ENCODE results near the gene CNTNAP2. TPM values are rescaled to one million over a fixed set of nuclear protein-coding genes. Genes with fewer than 3 reads are reported as not detected.

CNTNAP2 gene
- total RNA-seq, 1 experiment from 2014 or later, result 0.03 TPM

GRCh38 chr7:147635288-147635687, 1518.7 kb downstream of the CNTNAP2 start:
- DNase-seq (ENCODE audit: low read depth, low spot score) (no peak), ATAC-seq (no peak)
- POLR2A ChIA-PET, result no interaction called here

GRCh38 chr7:147636553-147636952, 1520.0 kb downstream of the CNTNAP2 start:
- BruUV-seq (replicated peaks), result no TSS peak
- no peak overlapping the region for H3K4me3 ChIP-seq (ENCODE audit: low read depth in 2 of 2, low read length in 2 of 2)
- CTCF ChIA-PET, result no interaction called here
- no peak overlapping the region for H3K27ac ChIP-seq (ENCODE audit: low read length)
- TF ChIP-seq SIN3A (IDR thresholded peaks at IDR 0.05; ENCODE audit: borderline replicate concordance, insufficient read depth, low read depth, low read length) (no peak), TCF7L2 (IDR thresholded peaks at IDR 0.05; ENCODE audit: low read depth, low read length) (no peak), CTCF (IDR thresholded peaks at IDR 0.05) (no peak), POLR2AphosphoS5 (IDR thresholded peaks at IDR 0.05; ENCODE audit: low read depth, low read length) (no peak), REST (IDR thresholded peaks at IDR 0.05; ENCODE audit: insufficient read depth in 1 of 2, low read depth in 2 of 2, low read length in 1 of 2) (no peak)
- no peak for ATAC-seq
- in situ Hi-C loops (cut with HindIII; ENCODE audit: low pct_unique_long_range_greater_than_20kb, low sequenced_read_pairs), result no loop called here
- H3K9me3 ChIP-seq (ENCODE audit: control insufficient read depth, insufficient read depth, low read depth, low read length), result no peaks in the 10 kb centered on the region
- intact Hi-C loops (cut with micrococcal nuclease; ENCODE audit: unreplicated experiment), result no loop called here
- no peaks in the 10 kb centered on the region for H3K36me3 ChIP-seq (ENCODE audit: control insufficient read depth, insufficient read depth, low read length)
- no peaks in the 10 kb centered on the region for H3K4me1 ChIP-seq (ENCODE audit: control insufficient read depth, insufficient read depth, low read length)
- no peak for DNase-seq (ENCODE audit: low read depth, low spot score)
- no peaks in the 10 kb centered on the region for H3K27me3 ChIP-seq (ENCODE audit: control insufficient read depth, insufficient read depth, low read length)
- POLR2A ChIA-PET, result no interaction called here

More at GRCh38 chr7:147635288-147635687, 1518.7 kb downstream of the CNTNAP2 start:
- no peak for TF ChIP-seq SIN3A (IDR thresholded peaks at IDR 0.05; ENCODE audit: borderline replicate concordance, insufficient read depth, low read depth, low read length)
- no peak for TF ChIP-seq TCF7L2 (IDR thresholded peaks at IDR 0.05; ENCODE audit: low read depth, low read length)
- no peak for TF ChIP-seq POLR2AphosphoS5 (IDR thresholded peaks at IDR 0.05; ENCODE audit: low read depth, low read length)
- no peak for TF ChIP-seq CTCF (IDR thresholded peaks at IDR 0.05)
- TF ChIP-seq REST (IDR thresholded peaks at IDR 0.05; ENCODE audit: insufficient read depth in 1 of 2, low read depth in 2 of 2, low read length in 1 of 2), result no peak
- no TSS peak for BruUV-seq (replicated peaks)
- Histone ChIP-seq H3K27ac (ENCODE audit: low read length) (no peak overlapping the region), H3K27me3 (ENCODE audit: control insufficient read depth, insufficient read depth, low read length) (no peaks in the 10 kb centered on the region), H3K36me3 (ENCODE audit: control insufficient read depth, insufficient read depth, low read length) (no peaks in the 10 kb centered on the region), H3K4me1 (ENCODE audit: control insufficient read depth, insufficient read depth, low read length) (no peaks in the 10 kb centered on the region), H3K9me3 (ENCODE audit: control insufficient read depth, insufficient read depth, low read depth, low read length) (no peaks in the 10 kb centered on the region), H3K4me3 (ENCODE audit: low read depth in 2 of 2, low read length in 2 of 2) (no peak overlapping the region)
- CTCF ChIA-PET, result no interaction called here
- in situ Hi-C loops (cut with HindIII; ENCODE audit: low pct_unique_long_range_greater_than_20kb, low sequenced_read_pairs), result no loop called here
- intact Hi-C loops (cut with micrococcal nuclease; ENCODE audit: unreplicated experiment), result no loop called here
